IgD-negative memory B cell (primary cell): ENCODE measurements around the gene NOTCH1. TPM values are rescaled to one million over a fixed set of nuclear protein-coding genes. Genes with fewer than 3 reads are reported as not detected.
"Not testable (repeated sequence)": the region's sequence is repeated elsewhere in the genome, so short reads cannot be mapped to it uniquely, and the experiment has no call there.

Experiments
- H3K27ac Mint-ChIP-seq, 3 donors: one replicate each; pipeline ENCODE4 v1.8.0; 2020 to 2022; ENCODE audit warnings: mild to moderate bottlenecking in 3 of 3, mixed read lengths in 3 of 3, moderate library complexity in 1 of 3
- H3K27me3 Mint-ChIP-seq: one replicate; pipeline ENCODE4 v1.8.0; 2021; ENCODE audit warnings: mixed read lengths
- H3K36me3 Mint-ChIP-seq: one replicate; pipeline ENCODE4 v1.8.0; 2020; ENCODE audit warnings: mild to moderate bottlenecking, mixed read lengths
- H3K4me1 Mint-ChIP-seq, 3 donors: one replicate each; pipeline ENCODE4 v1.8.0; 2020 to 2022; ENCODE audit warnings: mixed read lengths in 3 of 3, mild to moderate bottlenecking in 1 of 3
- H3K4me3 Mint-ChIP-seq, 4 donors: one replicate each; pipeline ENCODE4 v1.8.0; 2020 to 2022; ENCODE audit warnings: mild to moderate bottlenecking in 4 of 4, mixed read lengths in 4 of 4, moderate library complexity in 3 of 4
- H3K9me3 Mint-ChIP-seq, 3 donors: one replicate each; pipeline ENCODE4 v1.8.0; 2020 to 2021; ENCODE audit warnings: mixed read lengths in 3 of 3, mild to moderate bottlenecking in 1 of 3
- polyA plus RNA-seq: library from polyadenylated mRNA; unstranded; fragments of 300-500 nt; fragmentation: Illumina TruSeq; gene quantifications from one replicate; pipeline ENCODE4 v1.2.3, GENCODE V29; 2021

The NOTCH1 gene
- polyA plus RNA-seq, 1 donor from 2014 or later: 3.5 TPM

DNA sequence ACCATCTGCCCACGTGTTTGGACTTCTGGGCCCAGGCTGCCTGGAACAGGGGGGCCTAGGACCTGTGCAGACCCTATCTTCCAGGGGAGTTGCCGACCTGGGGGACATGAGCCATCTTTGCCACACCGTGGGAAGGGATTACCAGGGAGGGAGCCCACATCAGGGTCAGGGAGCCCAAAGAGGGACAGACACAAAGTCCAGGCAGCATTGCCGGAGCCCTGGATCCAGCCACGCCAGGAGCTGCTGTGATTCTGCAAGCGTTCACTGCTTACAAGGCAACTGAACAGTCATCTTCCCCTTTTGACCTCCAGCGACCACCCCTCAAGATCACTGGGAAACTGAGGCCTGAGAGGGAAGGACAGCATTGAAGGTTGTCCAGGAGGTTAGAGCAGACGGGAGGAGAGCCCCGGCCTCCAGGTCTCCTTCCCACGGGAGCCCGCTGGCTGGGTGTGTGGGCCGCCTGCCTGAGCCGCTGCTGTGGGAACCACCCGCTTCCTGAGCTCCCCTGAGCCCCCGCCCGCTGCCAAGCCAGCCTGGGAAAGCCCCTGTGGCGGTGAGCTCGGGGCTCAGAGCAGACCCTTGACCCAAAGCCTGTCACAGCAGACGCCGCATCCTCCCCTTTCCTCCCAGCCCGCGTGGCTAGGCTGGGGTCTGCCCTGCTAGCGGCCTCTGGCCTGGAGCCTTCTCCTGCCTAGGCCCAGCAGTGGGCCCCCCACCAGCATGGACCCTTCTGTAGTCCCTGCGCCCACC, 17.1 kb upstream of the NOTCH1 start:
- peaks cover 4 to 8% (median 5%) of the 10 kb centered on the region in 3 donors for H3K9me3 Mint-ChIP-seq
- H3K4me1 Mint-ChIP-seq: peaks cover 8 to 10% (median 9%) of the 10 kb centered on the region in 3 donors
- H3K36me3 Mint-ChIP-seq: no peaks in the 10 kb centered on the region
- H3K27ac Mint-ChIP-seq: no peak overlapping the region
- no peak overlapping the region for H3K4me3 Mint-ChIP-seq
- peaks cover 1% of the 10 kb centered on the region for H3K27me3 Mint-ChIP-seq

DNA sequence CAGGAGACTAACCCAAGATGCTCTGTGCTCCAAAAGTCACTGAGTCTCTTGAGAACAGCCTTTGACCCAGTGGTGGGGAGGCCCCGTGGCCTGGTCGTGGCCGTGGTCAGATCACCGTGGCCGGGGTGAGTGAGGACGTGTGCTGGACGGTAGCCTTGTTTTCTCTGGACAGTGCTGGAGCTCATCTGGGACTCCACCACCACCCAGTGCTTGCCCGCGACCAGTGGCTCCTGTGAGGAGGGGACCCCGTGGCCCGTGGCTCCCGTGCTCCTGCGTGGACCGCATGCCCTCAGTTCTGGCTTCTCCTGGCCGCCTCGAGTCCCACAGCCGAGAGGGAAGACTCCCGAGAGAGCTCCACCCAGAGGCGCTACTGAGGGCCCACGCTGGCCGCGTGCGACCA, 15.9 kb upstream of the NOTCH1 start:
- Mint-ChIP-seq H3K27ac (peak overlapping the region in 1 of 3 donors; percentile 23), H3K4me1 (peaks cover 8 to 10% (median 9%) of the 10 kb centered on the region in 3 donors), H3K27me3 (peaks cover 1% of the 10 kb centered on the region), H3K9me3 (peaks cover 4 to 8% (median 5%) of the 10 kb centered on the region in 3 donors), H3K4me3 (no peak overlapping the region), H3K36me3 (no peaks in the 10 kb centered on the region)

DNA sequence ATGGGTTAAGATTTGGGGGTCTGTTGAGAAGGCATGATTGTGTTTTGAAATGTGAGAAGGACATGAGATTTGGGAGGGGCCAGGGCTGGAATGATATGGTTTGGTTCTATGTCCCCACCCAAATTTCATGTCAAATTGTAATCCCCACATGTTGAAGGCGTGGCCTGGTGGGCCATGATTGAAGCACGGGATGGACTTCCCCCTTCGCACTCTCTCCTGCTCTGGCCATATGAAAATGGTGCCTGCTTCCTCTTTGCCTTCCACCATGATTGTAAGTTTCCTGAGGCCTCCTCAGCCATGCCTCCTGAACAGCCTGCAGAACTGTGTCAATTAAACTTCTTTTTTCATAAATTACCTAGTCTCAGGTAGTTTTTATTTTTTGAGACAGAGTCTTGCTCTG, 14.7 kb upstream of the NOTCH1 start:
- H3K4me1 Mint-ChIP-seq: peaks cover 8 to 10% (median 9%) of the 10 kb centered on the region in 3 donors
- peaks cover 4 to 8% (median 5%) of the 10 kb centered on the region in 3 donors for H3K9me3 Mint-ChIP-seq
- H3K27ac Mint-ChIP-seq: no peak overlapping the region

DNA sequence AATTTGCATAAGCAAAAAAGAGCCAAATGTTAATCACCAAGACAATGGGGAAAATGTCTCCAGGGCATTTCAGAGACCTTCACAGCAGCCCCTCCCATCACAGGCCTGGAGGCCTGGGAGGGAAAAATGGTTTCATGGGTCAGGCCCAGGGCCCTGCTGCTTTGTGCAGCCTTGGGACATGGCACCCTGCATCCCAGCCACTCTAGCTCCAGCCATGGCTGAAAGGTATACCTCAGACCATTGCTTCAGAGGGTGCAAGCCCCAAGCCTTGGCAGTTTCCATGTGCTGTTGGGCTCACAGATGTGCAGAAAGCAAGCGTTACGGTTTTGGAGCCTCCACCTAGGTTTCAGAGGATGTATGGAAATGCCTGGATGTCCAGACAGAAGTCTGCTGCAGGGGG, 13.5 kb upstream of the NOTCH1 start:
- not testable (repeated sequence) for H3K4me1 Mint-ChIP-seq, H3K27me3 Mint-ChIP-seq, H3K27ac Mint-ChIP-seq, H3K36me3 Mint-ChIP-seq, H3K4me3 Mint-ChIP-seq, H3K9me3 Mint-ChIP-seq

More for the DNA sequence above, 14.7 kb upstream of the NOTCH1 start:
- Mint-ChIP-seq H3K27me3 (peaks cover 1% of the 10 kb centered on the region), H3K36me3 (no peaks in the 10 kb centered on the region), H3K4me3 (no peak overlapping the region)

DNA sequence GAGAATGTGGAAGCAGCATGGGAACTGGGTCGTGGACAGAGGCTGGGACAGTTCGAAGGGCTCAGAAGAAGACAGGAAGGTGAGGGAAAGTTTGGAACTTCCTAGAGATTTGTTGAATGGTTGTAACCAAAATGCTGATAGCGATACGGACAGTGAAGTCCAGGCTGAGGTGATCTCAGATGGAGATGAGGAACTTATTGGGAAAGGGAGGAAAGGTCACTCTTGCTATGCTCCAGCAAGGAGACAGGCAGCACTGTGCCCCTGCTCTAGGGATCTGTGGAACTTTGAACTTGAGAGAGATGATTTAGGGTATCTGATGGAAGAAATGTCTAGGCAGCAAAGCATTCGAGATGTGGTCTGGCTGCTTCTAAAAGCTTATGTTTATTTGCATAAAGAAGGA, 13.0 kb upstream of the NOTCH1 start:
- H3K9me3 Mint-ChIP-seq, H3K4me1 Mint-ChIP-seq, H3K36me3 Mint-ChIP-seq, H3K27me3 Mint-ChIP-seq: not testable (repeated sequence)
- Mint-ChIP-seq H3K27ac (peak overlapping the region in 2 of 3 donors; percentile 48 to 69), H3K4me3 (peak overlapping the region in 1 of 4 donors; percentile 41)

DNA sequence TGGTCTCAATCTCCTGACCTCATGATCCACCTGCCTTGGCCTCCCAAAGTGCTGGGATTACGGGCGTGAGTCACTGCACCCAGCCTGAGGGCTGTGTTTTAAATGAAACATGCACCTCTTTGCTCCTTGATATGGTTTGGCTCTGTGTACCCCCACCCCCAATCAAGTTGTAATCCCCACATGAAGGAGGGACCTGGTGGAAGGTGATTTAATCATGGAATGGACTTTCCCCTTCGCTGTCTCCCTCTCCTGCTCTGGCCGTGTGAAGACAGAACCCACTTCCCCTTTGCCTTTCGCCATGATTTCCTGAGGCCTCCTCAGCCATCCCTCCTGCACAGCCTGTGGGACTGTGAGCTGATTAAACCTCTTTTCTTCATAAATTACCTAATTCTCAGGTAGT, 12.5 kb upstream of the NOTCH1 start:
- Mint-ChIP-seq H3K27ac (peak overlapping the region in 2 of 3 donors; percentile 48 to 69), H3K4me3 (peak overlapping the region in 1 of 4 donors; percentile 41), H3K27me3 (peaks cover 1% of the 10 kb centered on the region), H3K9me3 (peaks cover 4 to 8% (median 5%) of the 10 kb centered on the region in 3 donors), H3K36me3 (no peaks in the 10 kb centered on the region), H3K4me1 (peaks cover 8 to 10% (median 9%) of the 10 kb centered on the region in 3 donors)

DNA sequence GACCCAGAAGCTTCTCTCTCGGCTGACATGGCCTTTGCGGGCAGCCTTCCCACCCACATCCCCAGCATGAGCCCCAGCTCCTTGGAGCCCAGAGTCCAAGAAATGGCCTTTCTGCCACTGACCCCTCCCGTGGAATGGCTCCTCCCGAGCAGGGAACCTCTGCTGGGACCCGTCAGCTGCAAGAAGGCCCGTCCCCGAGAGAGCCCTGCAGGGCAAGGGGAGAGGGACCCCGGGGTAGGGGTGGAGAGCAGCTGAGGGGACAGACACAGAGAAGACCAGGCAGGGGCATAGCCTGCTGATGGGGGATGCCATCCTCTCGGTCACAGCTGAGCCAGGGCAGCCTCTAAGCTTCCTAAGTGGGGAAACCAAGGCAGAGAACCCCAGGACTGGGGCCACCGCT, 11.2 kb upstream of the NOTCH1 start:
- Mint-ChIP-seq H3K27me3 (no peaks in the 10 kb centered on the region), H3K4me1 (peaks cover 13 to 15% (median 14%) of the 10 kb centered on the region in 3 donors), H3K4me3 (no peak overlapping the region), H3K9me3 (peaks cover 4 to 8% (median 5%) of the 10 kb centered on the region in 3 donors), H3K27ac (no peak overlapping the region), H3K36me3 (no peaks in the 10 kb centered on the region)

DNA sequence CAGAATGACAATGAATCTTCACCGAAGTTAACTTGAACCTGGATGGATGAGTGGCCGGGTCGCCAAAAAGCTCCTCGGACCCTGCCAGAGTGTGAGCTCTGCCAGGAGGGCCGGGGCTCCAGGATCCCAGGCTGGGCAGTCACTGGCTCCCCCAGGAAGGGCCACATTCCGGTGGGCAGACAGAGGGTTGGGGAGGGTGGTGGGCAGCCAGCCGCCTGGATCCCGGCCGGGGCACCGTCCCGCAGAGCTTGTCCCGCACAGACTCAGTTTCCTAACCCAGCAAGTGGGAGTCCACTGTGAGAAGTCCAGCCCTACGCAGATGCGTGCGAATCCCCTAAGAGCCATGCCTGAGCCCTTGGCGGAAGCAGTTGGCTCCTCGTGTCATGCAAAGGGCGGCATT, 10.3 kb upstream of the NOTCH1 start:
- no peak overlapping the region for H3K4me3 Mint-ChIP-seq
- H3K9me3 Mint-ChIP-seq: peaks cover 4 to 8% (median 5%) of the 10 kb centered on the region in 3 donors
- no peaks in the 10 kb centered on the region for H3K27me3 Mint-ChIP-seq
- H3K36me3 Mint-ChIP-seq: no peaks in the 10 kb centered on the region
- H3K4me1 Mint-ChIP-seq: peaks cover 17% of the 10 kb centered on the region in 3 donors
- H3K27ac Mint-ChIP-seq: no peak overlapping the region

DNA sequence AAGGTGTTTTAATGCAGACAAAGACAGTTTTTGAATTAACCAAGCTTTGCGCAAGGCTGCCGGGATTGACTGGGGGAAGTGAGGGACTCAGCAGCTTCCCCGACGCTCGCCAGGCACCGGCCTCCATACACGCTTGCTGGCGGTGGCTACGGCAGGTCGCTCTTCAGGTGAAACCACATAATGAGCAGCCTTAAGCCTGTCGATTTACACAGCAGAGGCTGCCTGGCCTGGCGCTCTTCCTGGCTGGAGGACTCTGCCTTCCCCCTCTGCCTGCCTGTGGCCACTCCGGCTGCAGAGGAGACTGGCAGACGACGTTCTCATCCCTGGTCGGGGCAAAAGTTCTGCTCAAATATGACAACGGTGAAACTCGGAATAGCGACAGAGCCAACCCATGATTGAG, 9.0 kb upstream of the NOTCH1 start:
- peaks cover 3 to 8% (median 5%) of the 10 kb centered on the region in 3 donors for H3K9me3 Mint-ChIP-seq
- H3K27ac Mint-ChIP-seq: peak overlapping the region in 1 of 3 donors; percentile 69
- no peaks in the 10 kb centered on the region for H3K27me3 Mint-ChIP-seq
- H3K36me3 Mint-ChIP-seq: no peaks in the 10 kb centered on the region
- no peak overlapping the region for H3K4me3 Mint-ChIP-seq
- peaks cover 17% of the 10 kb centered on the region in 3 donors for H3K4me1 Mint-ChIP-seq

DNA sequence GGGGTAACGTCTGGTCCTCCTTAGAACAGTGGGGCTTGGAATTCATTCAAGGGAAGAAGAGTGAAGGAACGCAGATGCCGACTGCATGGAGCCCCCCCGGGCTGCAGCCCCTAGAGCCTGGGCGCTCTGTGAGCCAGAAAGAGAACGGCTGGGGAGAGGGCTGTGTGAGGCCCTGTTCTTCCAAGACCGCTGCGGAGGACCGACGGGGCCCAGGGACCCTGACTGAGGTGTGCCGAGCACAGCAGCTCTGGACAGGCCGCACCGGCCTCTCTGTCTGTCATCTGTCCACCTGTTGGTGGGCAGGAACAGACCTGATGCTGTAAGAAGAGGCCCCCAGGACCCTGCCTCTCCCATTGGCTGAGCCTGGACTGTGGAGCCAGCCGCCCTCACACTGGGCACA, 7.7 kb upstream of the NOTCH1 start:
- H3K9me3 Mint-ChIP-seq: peaks cover 0 to 2% (median 1%) of the 10 kb centered on the region in 3 donors
- no peaks in the 10 kb centered on the region for H3K27me3 Mint-ChIP-seq
- H3K36me3 Mint-ChIP-seq: no peaks in the 10 kb centered on the region
- no peak overlapping the region for H3K4me3 Mint-ChIP-seq
- peaks cover 10 to 13% (median 11%) of the 10 kb centered on the region in 3 donors for H3K4me1 Mint-ChIP-seq
- no peak overlapping the region for H3K27ac Mint-ChIP-seq

DNA sequence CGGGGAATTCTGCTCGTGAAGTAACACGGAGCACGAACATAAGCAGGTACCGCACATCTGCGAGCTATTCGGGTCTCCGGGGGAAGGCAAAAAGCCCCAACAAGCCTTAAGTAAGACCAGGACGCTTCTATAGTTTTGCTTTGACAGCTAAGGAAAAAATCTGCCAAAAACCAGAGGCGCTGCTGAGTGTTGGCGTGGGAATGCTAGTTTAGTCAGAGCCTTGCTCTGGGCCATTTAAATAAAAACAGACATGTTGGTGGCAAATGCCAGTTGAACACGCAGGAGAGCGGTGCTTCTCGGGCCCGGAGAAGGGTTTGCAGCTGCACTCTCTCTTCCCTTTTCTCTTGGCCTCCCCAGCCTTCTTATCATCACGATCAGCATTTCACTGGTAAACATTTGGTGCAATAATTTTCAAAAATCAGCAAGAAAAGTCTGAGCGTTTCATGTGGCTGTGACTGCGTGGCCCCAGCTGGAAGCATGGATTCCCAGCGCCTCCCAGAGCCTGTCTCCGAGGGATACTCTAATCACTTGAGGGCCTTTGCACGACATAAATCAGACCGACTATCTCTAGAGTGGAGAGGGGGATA, 6.4 kb upstream of the NOTCH1 start:
- peak overlapping the region; percentile 56 to 89 (median 86) for H3K4me3 Mint-ChIP-seq
- peak overlapping the region; percentile 65 to 83 (median 69) for H3K27ac Mint-ChIP-seq
- peaks cover 7 to 9% (median 8%) of the 10 kb centered on the region in 3 donors for H3K4me1 Mint-ChIP-seq
- H3K36me3 Mint-ChIP-seq: no peaks in the 10 kb centered on the region
- no peaks in the 10 kb centered on the region for H3K9me3 Mint-ChIP-seq
- no peaks in the 10 kb centered on the region for H3K27me3 Mint-ChIP-seq

DNA sequence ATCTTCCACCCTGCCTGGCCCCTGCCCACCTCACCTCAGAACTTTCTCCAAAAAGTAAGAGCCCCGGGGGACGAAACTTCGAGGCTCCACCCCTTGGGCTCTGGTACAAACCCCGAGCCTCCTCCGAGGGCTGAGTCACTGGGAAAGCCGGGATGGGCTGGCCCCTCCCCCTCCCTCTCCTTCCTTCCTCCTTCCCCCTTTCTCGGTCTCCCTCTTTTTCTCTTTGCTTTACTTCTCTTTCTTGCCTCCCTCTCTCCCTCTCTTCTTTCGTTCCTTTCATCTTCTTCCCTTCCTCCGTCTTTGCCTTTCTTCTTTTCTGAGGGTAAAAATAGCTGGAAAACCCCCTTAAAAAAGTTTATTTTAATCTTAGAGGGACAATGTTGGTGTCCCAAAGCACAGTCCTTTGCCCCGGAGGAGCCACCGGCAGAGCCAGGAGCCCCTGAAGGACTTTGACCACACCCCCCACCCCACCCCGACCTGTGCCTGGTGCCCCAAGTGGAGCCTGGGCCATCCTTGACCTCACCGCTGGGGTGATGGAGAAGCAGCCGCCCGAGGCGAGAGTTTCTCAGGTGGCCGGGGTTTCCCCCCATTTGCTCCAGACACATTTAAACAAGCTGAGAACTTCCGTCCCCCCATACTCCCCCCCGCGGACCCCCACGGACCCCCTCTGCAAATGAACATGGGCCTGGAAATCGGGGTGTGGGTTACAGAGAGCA, 5.7 kb upstream of the NOTCH1 start:
- H3K27ac Mint-ChIP-seq: peak overlapping the region; percentile 65 to 83 (median 69)

DNA sequence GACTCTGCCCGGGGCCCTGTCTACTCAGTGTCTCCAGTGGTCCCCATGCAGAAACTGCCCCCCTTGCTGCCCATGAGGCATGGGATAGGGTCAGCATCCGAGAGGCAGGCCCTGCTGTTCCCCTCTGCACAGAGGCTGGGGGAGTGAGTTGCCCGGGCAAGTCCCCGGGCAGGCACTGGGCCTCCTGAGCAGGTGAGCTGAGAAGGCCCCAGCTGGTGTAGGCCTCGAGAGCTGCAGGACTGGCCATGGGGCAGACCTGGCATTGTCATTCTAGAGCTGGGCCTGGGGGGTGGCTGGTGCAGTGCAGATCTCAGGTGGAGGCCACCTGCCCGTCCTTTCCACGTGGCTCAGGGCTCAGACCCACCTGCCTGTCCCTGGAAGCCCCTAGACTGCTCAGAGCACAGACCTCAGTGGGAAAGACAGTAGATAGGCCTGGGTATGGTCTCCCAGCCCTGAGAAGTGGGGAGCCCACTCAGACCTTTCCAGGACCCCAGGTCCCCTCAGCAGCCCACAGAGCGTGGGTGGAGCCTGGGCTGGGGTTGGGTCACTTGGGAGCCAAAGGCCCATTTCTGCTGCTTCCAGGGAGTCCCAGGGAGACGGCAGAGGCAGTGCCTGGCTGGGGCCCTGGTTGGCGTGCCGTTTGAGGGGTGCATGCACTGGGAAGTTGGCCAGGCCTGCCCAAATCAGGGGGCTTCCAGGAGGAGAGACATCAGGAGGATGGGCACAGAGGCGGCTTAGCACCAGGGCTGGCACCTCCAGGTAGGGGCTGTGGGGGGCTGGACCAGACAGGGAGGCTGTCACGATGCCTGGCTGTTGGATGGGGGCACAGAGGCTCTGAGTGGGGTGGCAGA, 4.8 kb upstream of the NOTCH1 start:
- H3K9me3 Mint-ChIP-seq: no peaks in the 10 kb centered on the region
- no peaks in the 10 kb centered on the region for H3K36me3 Mint-ChIP-seq
- peak overlapping the region in 1 of 4 donors; percentile 32 for H3K4me3 Mint-ChIP-seq
- no peak overlapping the region for H3K27ac Mint-ChIP-seq
- peaks cover 7 to 12% (median 9%) of the 10 kb centered on the region in 3 donors for H3K4me1 Mint-ChIP-seq
- H3K27me3 Mint-ChIP-seq: no peaks in the 10 kb centered on the region

More for the DNA sequence above, 5.7 kb upstream of the NOTCH1 start:
- Mint-ChIP-seq H3K36me3 (no peaks in the 10 kb centered on the region), H3K4me1 (peaks cover 7 to 11% (median 9%) of the 10 kb centered on the region in 3 donors), H3K27me3 (no peaks in the 10 kb centered on the region), H3K4me3 (peak overlapping the region; percentile 56 to 89 (median 86)), H3K9me3 (no peaks in the 10 kb centered on the region)
